CD8-positive, alpha-beta memory T cell (primary cell): ENCODE data around the gene RPS6KA4. TPM values are rescaled to one million over a fixed set of nuclear protein-coding genes. Genes with fewer than 3 reads are reported as not detected.

ENCODE experiments used
- CTCF ChIA-PET: fragments of 350-600 bp; sonication (Branson Sonifier 250); formaldehyde crosslinking; loops from one replicate; lab custom pipeline; 2021; ENCODE audit warnings: antibody characterized with exemption; lab: Charles Lee
- POLR2A ChIA-PET: fragments of 350-600 bp; sonication (Branson Sonifier 250); formaldehyde crosslinking; loops from one replicate; lab custom pipeline; 2021; ENCODE audit warnings: antibody characterized with exemption; lab: Charles Lee
- DNase-seq, 5 donors: peaks; one replicate each; pipeline versions ENCODE4 v3.0.0 to v3.0.0-alpha.2; 2020 to 2022; ENCODE audit warnings: mixed read lengths in 1 of 5
- H3K27ac ChIP-seq: one replicate; pipeline ENCODE4 v1.7.0; 2013; ENCODE audit warnings: low read depth, mild to moderate bottlenecking, low read length, moderate library complexity
- H3K27me3 ChIP-seq: 2 replicates; pipeline ENCODE4 v1.7.0; 2013; ENCODE audit warnings: low read length, mild to moderate bottlenecking; ENCODE audit not compliant: insufficient read depth, poor library complexity, severe bottlenecking
- H3K36me3 ChIP-seq: 2 replicates; pipeline ENCODE4 v1.7.0; 2013; ENCODE audit warnings: mild to moderate bottlenecking, low read length, moderate library complexity; ENCODE audit not compliant: insufficient read depth
- H3K4me1 ChIP-seq: 2 replicates; pipeline ENCODE4 v1.7.0; 2013; ENCODE audit warnings: mild to moderate bottlenecking, low read length, moderate library complexity; ENCODE audit not compliant: insufficient read depth
- H3K4me3 ChIP-seq: 2 replicates; pipeline ENCODE4 v1.7.0; 2013; ENCODE audit warnings: mild to moderate bottlenecking, low read length
- H3K9me3 ChIP-seq: 2 replicates; pipeline ENCODE4 v1.7.0; 2013; ENCODE audit warnings: mild to moderate bottlenecking, low read length
- H3K27ac Mint-ChIP-seq, 8 donors: one replicate each; pipeline ENCODE4 v1.8.0; 2020 to 2021; ENCODE audit warnings: mixed read lengths in 8 of 8, mild to moderate bottlenecking in 6 of 8, inconsistent platforms in 3 of 8, moderate library complexity in 3 of 8
- H3K27me3 Mint-ChIP-seq, 2 donors: one replicate each; pipeline ENCODE4 v1.8.0; 2020 to 2021; ENCODE audit warnings: mixed read lengths in 2 of 2, mild to moderate bottlenecking in 1 of 2, moderate library complexity in 1 of 2
- H3K36me3 Mint-ChIP-seq, 3 donors: one replicate each; pipeline ENCODE4 v1.8.0; 2020 to 2021; ENCODE audit warnings: mixed read lengths in 3 of 3, inconsistent platforms in 1 of 3, mild to moderate bottlenecking in 1 of 3
- H3K4me1 Mint-ChIP-seq, 3 donors: one replicate each; pipeline ENCODE4 v1.8.0; 2020 to 2021; ENCODE audit warnings: mixed read lengths in 3 of 3, inconsistent platforms in 1 of 3, mild to moderate bottlenecking in 1 of 3
- H3K4me3 Mint-ChIP-seq, 7 donors: one replicate each; pipeline ENCODE4 v1.8.0; 2020 to 2021; ENCODE audit warnings: mixed read lengths in 7 of 7, mild to moderate bottlenecking in 6 of 7, moderate library complexity in 4 of 7, inconsistent platforms in 2 of 7
- H3K9me3 Mint-ChIP-seq, 5 donors: one replicate each; pipeline ENCODE4 v1.8.0; 2020 to 2022; ENCODE audit warnings: mixed read lengths in 5 of 5, mild to moderate bottlenecking in 3 of 5, moderate library complexity in 2 of 5, inconsistent platforms in 1 of 5
- polyA plus RNA-seq: library from polyadenylated mRNA; unstranded; fragments of 300-500 nt; fragmentation: Illumina TruSeq; gene quantifications from one replicate; pipeline ENCODE4 v1.2.3, GENCODE V29; 2021
- total RNA-seq, 2 experiments: library from RNA; stranded (reverse); gene quantifications; one replicate each; pipeline ENCODE4 v1.2.3, GENCODE V29; 2021

Gene RPS6KA4
- total and polyA plus RNA-seq, 3 experiments from 2014 or later: 15.9 to 39.0 (median 38.0) TPM

DNA sequence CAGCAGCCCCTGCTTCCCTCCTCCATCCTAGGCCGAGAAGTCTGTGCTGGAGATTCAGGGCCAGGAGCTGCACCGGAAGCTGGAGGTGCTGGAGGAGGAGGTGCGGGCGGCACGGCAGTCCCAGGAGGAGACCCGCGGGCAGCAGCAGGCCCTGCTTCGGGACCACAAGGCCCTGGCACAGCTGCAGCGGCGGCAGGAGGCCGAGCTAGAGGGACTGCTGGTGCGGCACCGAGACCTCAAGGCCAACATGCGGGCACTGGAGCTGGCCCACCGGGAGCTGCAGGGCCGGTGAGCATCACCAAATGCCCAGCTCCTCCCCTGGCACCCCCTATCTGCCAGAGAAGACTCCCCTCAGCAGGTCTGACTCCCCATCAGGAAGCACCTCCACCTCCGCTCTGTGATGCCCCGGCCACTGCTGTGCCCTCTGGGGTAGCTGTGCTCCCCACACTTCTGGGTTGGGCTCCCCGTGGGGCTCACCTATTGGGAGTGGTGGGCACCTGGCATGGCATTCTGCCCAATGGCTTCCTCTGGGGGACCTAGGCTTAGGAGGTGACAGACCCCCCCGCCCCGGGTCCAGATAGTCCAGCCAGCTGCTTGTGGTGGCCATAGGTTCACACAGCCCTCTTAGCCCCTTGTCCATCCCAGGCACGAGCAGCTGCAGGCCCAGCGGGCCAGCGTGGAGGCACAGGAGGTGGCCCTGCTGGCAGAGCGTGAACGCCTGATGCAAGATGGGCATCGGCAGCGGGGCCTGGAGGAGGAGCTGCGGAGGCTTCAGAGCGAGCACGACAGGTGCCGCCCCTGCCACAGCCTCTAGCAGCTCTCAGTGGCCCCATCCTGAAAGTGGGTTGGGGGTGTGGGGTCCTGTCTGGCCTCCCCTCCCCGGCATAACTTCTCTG, 6.6 kb upstream of the RPS6KA4 start:
- Histone ChIP-seq H3K9me3 (no peaks in the 10 kb centered on the region), H3K4me1 (peaks cover 1% of the 10 kb centered on the region), H3K27ac (no peak overlapping the region), H3K4me3 (no peak overlapping the region), H3K36me3 (no peaks in the 10 kb centered on the region), H3K27me3 (no peaks in the 10 kb centered on the region)
- no peaks in the 10 kb centered on the region for H3K27me3 Mint-ChIP-seq
- peaks cover 0 to 30% (median under 1%) of the 10 kb centered on the region in 3 donors for H3K36me3 Mint-ChIP-seq
- no peak overlapping the region for H3K4me3 Mint-ChIP-seq
- H3K4me1 Mint-ChIP-seq: peaks cover 5 to 10% (median 5%) of the 10 kb centered on the region in 3 donors
- POLR2A ChIA-PET: no interaction called here
- no peak for DNase-seq
- no peaks in the 10 kb centered on the region for H3K9me3 Mint-ChIP-seq
- CTCF ChIA-PET: interaction anchor here (0.8 to 1.1 kb wide), 2 partner anchors 35 to 97 kb away, joined by 3 to 4 read pairs; partner anchors contain the start of genes PRDX5 and TRMT112
- H3K27ac Mint-ChIP-seq: no peak overlapping the region

DNA sequence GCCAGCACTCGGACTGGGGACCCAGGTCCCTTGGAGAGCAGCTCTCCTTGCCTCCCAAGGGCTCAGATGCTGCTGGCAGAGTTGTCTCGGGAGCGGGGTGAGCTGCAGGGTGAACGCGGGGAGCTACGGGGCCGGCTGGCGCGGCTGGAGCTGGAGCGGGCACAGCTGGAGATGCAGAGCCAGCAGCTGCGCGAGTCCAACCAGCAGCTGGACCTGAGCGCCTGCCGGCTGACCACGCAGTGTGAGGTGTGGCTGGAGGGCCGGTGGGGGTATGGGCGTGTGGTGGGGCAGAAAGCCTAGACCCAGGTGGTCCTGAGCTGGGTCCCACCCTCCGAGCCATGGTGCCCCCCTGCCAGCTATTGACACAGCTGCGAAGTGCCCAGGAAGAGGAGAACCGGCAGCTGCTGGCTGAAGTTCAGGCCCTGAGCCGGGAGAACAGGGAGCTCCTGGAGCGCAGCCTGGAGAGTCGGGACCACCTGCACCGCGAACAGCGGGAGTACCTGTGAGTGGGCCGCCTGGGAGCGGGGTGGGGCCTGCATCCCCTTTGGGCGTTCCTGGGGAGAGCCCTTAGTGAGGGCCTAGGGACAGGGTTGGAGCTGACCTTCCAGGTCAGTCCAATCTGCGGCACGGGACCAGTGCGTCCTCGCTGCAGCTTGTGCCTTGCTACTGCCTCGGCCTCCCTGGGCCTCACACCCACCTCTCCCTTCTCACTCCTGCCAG, 5.8 kb upstream of the RPS6KA4 start:
- DNase-seq: no peak
- POLR2A ChIA-PET: no interaction called here
- Histone ChIP-seq H3K27me3 (no peaks in the 10 kb centered on the region), H3K4me1 (peaks cover 9% of the 10 kb centered on the region), H3K4me3 (no peak overlapping the region), H3K9me3 (no peaks in the 10 kb centered on the region), H3K27ac (no peak overlapping the region), H3K36me3 (no peaks in the 10 kb centered on the region)
- Mint-ChIP-seq H3K9me3 (no peaks in the 10 kb centered on the region), H3K27ac (peak overlapping the region in 1 of 8 donors; percentile 78), H3K4me3 (no peak overlapping the region), H3K36me3 (peaks cover 0 to 27% (median 0%) of the 10 kb centered on the region in 3 donors), H3K27me3 (no peaks in the 10 kb centered on the region), H3K4me1 (peaks cover 10 to 18% (median 11%) of the 10 kb centered on the region in 3 donors)
- CTCF ChIA-PET: interaction anchor here (0.8 to 1.1 kb wide), 2 partner anchors 35 to 96 kb away, joined by 3 to 4 read pairs; partner anchors contain the start of genes PRDX5 and TRMT112

DNA sequence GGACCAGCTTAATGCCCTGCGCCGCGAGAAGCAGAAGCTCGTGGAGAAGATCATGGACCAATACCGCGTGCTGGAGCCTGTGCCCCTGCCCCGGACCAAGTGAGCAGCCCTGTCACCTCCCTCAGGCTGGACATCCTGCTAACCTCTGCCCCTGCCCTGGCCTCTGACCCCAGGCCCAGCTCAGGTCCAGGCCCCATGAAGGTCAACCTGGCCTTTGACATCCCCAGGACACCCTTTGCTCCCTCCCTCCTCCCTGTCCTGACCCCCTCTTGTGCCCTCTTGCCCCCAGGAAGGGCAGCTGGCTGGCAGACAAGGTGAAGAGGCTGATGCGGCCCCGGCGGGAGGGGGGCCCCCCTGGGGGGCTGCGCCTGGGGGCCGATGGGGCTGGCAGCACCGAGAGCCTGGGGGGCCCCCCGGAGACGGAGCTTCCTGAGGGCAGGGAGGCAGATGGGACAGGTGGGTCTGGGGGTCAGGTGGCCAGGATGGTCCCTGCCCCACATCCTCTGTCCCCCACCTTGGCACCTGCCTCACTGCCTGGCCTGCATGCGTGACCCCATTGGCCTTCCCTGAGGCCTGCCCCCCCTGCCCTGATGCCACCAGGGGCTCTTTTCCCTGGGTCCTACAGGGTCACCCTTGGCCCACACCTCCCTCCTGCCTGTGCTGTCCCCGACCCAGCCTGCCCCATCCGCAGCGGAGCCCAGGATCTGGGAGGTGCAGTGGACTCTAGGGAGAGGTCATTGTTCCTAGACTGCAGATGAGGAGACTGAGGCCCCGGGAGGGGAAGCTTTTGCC, 5.1 kb upstream of the RPS6KA4 start:
- peaks cover 16% of the 10 kb centered on the region for H3K4me1 ChIP-seq
- no peak overlapping the region for H3K27ac Mint-ChIP-seq
- no peak overlapping the region for H3K27ac ChIP-seq
- H3K27me3 Mint-ChIP-seq: no peaks in the 10 kb centered on the region
- H3K36me3 ChIP-seq: no peaks in the 10 kb centered on the region
- ChIA-PET POLR2A (no interaction called here), CTCF (interaction anchor here (1.3 to 2.3 kb wide), 2 partner anchors 36 to 149 kb away, joined by 3 to 6 read pairs; partner anchors contain the start of gene PRDX5)
- no peaks in the 10 kb centered on the region for H3K9me3 Mint-ChIP-seq
- H3K4me1 Mint-ChIP-seq: peaks cover 11 to 22% (median 12%) of the 10 kb centered on the region in 3 donors
- no peaks in the 10 kb centered on the region for H3K27me3 ChIP-seq
- no peaks in the 10 kb centered on the region for H3K9me3 ChIP-seq
- no peak overlapping the region for H3K4me3 ChIP-seq
- no peak overlapping the region for H3K4me3 Mint-ChIP-seq
- peaks cover 0 to 25% (median 0%) of the 10 kb centered on the region in 3 donors for H3K36me3 Mint-ChIP-seq
- DNase-seq: no peak

DNA sequence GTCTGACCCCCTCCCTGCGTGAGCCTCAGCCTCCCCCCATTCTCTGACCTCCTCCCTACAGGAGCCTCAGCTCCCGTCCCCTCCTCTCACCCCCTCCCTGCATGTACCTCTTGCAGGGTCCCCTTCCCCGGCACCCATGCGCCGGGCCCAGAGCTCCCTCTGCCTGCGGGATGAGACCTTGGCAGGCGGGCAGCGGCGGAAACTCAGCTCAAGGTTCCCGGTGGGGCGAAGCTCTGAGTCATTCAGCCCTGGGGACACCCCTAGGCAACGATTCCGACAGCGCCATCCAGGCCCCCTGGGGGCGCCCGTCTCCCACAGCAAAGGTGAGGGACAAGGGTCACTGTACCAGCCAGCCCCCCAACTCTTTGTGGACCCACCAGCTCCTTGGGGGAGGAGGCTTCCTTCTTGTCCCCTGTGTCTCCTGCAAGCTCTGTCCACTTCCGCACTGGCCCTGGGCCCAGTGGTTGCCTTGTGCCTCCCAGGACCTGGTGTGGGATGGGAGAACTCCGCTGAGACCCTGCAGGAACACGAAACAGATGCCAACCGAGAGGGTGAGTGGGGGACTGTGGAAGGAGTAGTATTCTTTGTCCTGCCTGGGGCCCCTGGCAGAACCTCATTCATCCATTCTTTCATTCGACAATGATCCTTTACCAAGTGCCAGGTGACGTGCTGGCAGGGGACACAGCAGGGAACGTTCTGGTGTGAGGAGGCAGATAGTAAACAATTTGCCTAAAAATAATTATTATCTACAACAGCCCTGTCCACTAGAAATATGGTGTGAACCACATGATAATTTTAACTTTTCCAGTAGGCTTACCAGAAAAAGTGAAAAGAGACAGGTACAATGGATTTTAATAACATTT, 3.7 kb upstream of the RPS6KA4 start:
- POLR2A ChIA-PET: no interaction called here
- CTCF ChIA-PET: interaction anchor here (1.3 to 2.3 kb wide), 6 partner anchors 10 to 151 kb away, joined by 3 to 6 read pairs (median 5); partner anchors contain the start of gene PRDX5
- H3K4me1 Mint-ChIP-seq: peaks cover 18 to 34% (median 19%) of the 10 kb centered on the region in 3 donors

DNA sequence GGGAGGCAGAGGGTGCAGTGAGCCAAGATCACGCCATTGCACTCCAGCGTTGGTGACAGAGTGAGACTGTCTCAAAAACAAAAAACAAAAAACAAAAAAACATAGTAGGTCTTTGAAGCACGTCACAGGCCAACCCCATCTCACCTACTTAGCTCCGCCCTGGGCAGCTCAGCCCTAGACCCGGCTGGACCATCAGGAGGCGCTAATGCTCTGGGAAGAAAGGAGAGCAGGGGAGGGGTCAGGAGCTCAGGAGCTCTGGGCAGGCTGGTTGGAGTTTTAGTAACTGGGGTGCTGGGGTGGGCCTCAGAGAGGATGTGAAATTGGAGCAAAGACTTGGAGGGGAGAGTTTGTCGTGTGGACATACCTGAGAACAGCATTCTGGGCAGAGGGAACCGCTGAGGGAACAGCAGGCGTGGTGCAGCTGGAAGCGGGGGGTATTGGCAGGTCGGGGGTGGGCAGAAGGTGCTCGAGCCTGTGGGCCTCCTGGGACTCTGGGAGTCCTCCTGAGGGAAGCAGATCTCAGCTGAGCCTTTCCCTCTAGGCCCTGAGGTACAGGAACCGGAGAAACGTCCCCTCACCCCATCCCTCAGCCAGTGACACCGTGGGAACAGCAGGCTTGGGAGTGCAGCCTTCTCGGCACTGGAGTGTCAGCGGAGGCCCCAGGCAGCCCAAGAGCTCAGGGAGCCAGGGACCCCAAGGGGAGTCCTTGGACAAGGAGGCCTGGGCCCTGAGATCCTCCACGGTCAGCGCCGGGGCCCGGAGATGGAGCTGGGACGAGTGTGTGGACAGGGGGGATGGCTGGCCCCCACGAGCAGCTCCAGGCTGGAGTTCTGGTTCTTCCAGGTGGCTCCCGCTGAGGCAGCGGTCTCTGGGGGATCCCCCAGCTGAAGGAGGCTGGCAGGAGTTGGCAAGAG, 2.2 kb upstream of the RPS6KA4 start:
- Mint-ChIP-seq H3K27me3 (no peaks in the 10 kb centered on the region), H3K4me3 (peak overlapping the region in 6 of 7 donors; percentile 33 to 67 (median 56)), H3K9me3 (no peaks in the 10 kb centered on the region), H3K4me1 (peaks cover 22 to 42% (median 25%) of the 10 kb centered on the region in 3 donors), H3K36me3 (peaks cover 0 to 31% (median 3%) of the 10 kb centered on the region in 3 donors), H3K27ac (peak overlapping the region in 7 of 8 donors; percentile 10 to 77 (median 48))
- ChIA-PET CTCF (interaction anchor here (1.4 to 1.8 kb wide), 5 partner anchors 12 to 92 kb away, joined by 3 to 6 read pairs (median 5); partner anchors contain the start of gene PRDX5), POLR2A (interaction anchor here (0.7 to 1.1 kb wide), 2 partner anchors 12 to 18 kb away, joined by 3 to 4 read pairs; no protein-coding TSS in a partner anchor)
- H3K27me3 ChIP-seq: no peaks in the 10 kb centered on the region
- no peaks in the 10 kb centered on the region for H3K9me3 ChIP-seq
- DNase-seq: no peak
- H3K4me3 ChIP-seq: no peak overlapping the region
- peaks cover 22% of the 10 kb centered on the region for H3K4me1 ChIP-seq
- no peaks in the 10 kb centered on the region for H3K36me3 ChIP-seq
- H3K27ac ChIP-seq: no peak overlapping the region

More for the DNA sequence above, 3.7 kb upstream of the RPS6KA4 start:
- Histone ChIP-seq H3K27ac (peak overlapping the region; percentile 38), H3K4me1 (peaks cover 22% of the 10 kb centered on the region), H3K4me3 (no peak overlapping the region), H3K36me3 (no peaks in the 10 kb centered on the region), H3K9me3 (no peaks in the 10 kb centered on the region), H3K27me3 (no peaks in the 10 kb centered on the region)
- Mint-ChIP-seq H3K27me3 (no peaks in the 10 kb centered on the region), H3K9me3 (no peaks in the 10 kb centered on the region), H3K36me3 (peaks cover 0 to 24% (median 0%) of the 10 kb centered on the region in 3 donors), H3K4me3 (peak overlapping the region in 1 of 7 donors; percentile 67), H3K27ac (peak overlapping the region in 2 of 8 donors; percentile 69 to 78)
- peak in 1 of 5 donors; percentile 36 for DNase-seq

DNA sequence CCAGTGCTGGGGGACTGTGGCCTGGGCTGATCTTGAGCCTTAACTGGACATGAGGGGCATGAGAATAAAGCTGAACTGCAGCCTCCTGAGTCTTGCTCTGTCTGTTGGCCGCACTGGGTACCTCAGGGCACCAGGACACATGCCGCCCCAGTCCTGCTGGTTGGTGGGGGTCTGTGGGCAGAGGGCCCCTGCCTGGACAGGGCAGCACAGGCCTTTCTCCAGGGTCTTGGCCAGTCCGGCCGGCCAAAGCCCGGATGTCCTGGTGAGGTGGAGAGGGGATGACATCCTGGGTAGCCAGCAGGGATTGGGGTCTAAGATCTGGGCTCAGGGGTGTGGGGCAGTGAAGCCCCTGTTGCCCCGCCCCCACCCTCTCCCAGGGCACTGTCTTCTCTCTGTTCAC, 1.5 kb upstream of the RPS6KA4 start:
- no peak overlapping the region for H3K27ac ChIP-seq
- peak overlapping the region in 2 of 7 donors; percentile 32 to 52 for H3K4me3 Mint-ChIP-seq
- peaks cover 22% of the 10 kb centered on the region for H3K4me1 ChIP-seq
- H3K9me3 Mint-ChIP-seq: no peaks in the 10 kb centered on the region
- peaks cover 22 to 42% (median 30%) of the 10 kb centered on the region in 3 donors for H3K4me1 Mint-ChIP-seq
- no peak overlapping the region for H3K4me3 ChIP-seq
- H3K27me3 Mint-ChIP-seq: no peaks in the 10 kb centered on the region
- CTCF ChIA-PET: interaction anchor here (1.1 to 1.6 kb wide), 3 partner anchors 15 to 53 kb away, joined by 3 to 6 read pairs (median 5); partner anchors contain the start of gene PRDX5
- POLR2A ChIA-PET: interaction anchor here (1.1 kb wide), 1 partner anchor 13 kb away, joined by 3 read pairs; no protein-coding TSS in a partner anchor
- H3K27me3 ChIP-seq: no peaks in the 10 kb centered on the region
- no peaks in the 10 kb centered on the region for H3K9me3 ChIP-seq
- no peak for DNase-seq
- H3K36me3 ChIP-seq: peaks cover 6% of the 10 kb centered on the region
- peak overlapping the region in 3 of 8 donors; percentile 10 to 60 (median 44) for H3K27ac Mint-ChIP-seq
- H3K36me3 Mint-ChIP-seq: peaks cover 0 to 37% (median 5%) of the 10 kb centered on the region in 3 donors
